NCI-H526 treated with DMSO at 0.1 percent for 48 hours (cell line): ENCODE data around the gene PHIP.
A peak's percentile ranks its signal among the peaks of the same experiment; 100 is the strongest.
"Not testable (repeated sequence)": the region's sequence is repeated elsewhere in the genome, so short reads cannot be mapped to it uniquely, and the experiment has no call there.

Source experiments
- DNase-seq: peaks from one replicate; lab custom pipeline; 2025; lab: John Stamatoyannopoulos, UW

The PHIP gene

DNA sequence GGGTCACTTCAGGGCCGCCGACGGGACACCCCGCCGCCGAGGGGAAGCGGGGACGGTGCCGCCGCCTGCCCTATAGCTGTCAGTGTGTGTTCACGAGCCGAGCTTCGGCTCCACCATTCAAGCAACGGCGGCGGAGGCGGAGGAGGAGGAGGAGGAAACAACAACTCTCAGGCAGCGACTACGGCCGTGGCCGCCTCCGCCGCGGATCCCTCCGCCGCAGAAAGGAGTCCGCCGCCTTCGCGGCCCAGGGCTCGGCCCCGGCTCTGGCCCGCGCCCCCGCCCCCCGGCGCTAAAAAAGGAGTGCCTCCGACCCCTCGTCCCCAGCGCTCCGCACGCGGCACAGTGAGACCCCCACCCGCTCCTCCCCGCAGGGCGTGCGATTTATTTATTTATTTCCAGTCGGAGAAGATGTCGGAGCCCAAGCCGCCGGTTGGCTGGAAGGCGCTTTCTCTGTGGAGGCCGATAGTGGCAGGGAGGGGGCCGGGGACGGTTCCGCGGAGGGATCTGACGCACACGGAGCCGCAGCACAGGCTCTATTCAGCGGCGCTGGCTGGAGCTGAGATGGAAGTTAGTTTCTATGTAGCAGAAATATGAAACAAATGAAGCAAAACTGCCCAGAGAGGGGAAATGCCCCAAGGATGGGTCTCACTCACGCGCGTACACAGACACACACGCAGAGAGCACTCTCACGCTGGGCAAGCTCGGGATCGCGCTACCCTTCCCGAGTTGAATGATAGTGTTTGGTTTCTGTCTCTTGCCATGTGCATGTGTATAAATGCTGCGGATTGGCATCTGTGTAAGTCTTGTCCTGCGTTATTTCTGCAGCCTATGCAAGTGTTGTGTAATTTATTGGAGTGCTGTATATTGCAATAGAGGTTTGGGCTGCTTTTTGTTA, at the start of gene PHIP:
Gene PHIP, minus strand, starts transcription at position 180 of the 895 bp plus-strand sequence. CDS start 186 bp downstream, outside the sequence.
- DNase-seq = peak; percentile 93

DNA sequence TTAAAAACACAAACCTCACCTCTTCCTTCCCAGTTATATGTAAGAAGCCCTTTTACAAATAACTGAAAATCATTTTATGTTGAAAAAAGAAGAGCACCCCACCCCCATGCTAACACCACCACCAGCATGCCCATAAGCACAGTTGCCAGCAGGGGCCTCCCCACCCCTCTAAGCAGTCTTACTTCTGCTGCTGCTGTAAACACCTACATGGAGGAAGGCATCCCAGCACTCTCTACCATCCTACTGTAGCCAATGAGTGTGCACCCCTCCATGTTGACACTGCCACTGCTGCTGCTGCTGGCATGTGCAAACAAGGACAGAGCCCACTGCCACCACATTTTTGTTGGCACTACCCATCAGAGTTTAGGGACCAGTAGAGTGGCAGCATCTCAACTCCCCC, 49.6 kb upstream of the PHIP start:
- no peak for DNase-seq

DNA sequence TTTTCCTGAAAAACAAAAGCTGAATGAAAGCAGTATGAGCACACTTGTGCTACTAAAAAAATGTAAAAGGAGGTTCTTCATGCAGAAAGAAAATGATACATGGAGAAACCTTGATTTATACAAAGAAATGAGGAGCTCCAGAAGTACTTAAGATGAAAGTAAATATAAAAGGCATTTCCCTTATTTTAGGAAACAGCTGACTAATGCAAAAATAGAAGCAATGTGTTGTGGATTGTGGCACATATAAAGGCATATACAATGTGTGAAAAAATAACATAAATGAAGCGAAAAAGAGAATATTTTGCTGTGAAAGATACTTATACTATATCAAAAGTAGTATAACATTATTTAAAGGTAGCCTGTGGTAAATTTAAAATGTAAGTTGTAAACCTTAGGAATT, 41.2 kb upstream of the PHIP start:
- no peak for DNase-seq

DNA sequence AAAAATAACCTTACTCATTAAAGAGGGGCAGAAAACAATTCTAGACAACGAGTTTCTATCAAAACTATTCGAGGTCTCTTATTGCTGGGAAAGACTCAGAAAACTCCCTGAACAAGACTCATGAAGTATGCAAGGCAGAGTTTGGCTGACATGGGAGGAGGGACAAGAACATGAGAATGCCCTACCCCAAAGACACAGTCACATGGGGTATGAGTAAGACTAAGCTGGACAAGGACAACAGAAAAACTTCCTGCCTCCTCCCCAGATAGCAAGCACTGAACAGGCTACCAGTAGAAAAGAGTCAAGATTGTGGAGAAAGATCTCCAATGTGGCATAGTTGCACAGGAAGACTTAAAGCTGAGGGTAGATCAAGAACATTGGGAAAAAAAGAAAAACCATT, 39.7 kb upstream of the PHIP start:
- no peak for DNase-seq

DNA sequence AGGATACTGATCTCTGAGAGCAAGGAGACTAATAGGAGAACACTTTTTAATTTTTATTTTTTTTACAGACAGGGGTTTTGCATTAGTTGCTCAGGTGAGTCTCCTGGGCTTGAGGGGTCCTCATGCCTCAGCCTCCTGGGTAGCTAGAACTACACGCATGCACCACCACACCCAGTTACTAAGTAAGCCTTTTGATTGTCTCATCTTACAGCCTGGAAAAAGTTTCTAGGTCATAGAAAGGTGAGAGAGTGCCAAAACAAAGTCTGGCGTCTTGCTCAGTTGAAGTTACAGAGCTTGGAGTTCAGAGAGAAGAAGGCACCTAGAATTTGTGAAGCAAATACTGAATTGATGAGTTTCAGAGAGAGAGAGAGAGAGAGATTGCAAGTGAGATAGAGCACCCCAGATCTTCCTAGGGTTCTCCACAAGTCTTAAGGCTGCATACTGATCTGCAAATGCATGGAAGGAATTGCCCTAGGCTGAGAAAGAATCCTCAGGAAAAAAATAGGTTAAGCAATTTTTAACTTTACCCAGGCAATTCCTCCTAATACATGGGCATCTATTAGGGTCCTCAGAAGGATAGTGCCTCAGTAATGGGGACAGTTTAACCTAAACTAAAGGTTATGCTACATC, 37.6 kb upstream of the PHIP start:
- DNase-seq = no peak

DNA sequence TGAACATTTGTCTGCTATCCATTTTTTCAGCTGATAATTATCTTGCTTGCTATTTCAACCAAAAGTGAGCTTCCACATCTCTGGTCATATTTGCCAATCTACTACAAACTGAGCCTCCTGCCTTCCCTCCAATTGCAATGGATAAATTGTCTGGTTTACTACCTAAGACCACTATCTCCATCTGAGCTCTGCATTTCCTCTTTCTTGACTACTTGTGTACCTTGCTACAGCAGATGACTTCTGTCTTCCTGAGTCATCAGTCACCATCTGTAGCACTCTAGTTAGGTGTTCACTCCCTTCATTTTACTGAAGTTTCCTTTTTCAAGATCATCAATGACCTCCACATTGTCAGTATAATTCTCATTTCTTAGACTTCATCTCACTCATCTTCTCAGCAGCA, 33.5 kb upstream of the PHIP start:
- no peak for DNase-seq

DNA sequence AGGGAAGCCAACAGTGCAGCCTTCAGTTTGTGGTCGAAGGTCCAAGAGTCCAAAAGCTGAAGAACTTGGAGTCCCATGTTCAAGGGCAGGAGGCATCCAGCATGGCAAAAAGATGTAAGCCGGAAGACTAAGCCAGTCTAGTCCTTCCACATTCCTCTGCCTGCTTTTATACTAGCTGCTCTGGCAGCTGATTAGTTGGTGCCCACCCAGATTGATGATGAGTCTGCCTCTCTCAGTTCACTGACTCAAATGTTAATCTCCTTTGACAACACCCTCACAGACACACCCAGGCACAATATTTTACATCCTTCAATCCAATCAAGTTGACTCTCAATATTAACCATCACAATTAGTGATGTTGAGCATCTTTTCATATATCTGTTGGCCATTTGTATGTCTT, 23.1 kb upstream of the PHIP start:
- no peak for DNase-seq

DNA sequence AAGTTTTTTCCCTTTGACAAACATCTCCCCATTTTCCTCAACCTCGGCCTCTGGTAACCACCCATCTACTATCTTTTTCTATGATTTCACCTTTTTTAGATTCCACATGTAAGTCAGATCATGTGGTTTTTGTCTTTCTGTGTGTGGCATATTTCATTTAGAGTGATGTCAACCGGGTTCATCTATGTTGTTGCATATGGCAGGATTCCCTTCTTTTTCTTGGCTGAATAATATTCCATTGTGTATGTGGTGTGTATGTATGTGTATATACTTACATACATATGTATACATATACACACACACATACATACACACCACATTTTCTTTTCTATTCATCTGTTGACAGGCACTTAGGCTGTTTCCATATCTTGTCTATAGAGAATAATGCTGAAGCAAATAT, 22.2 kb upstream of the PHIP start:
- no peak for DNase-seq

DNA sequence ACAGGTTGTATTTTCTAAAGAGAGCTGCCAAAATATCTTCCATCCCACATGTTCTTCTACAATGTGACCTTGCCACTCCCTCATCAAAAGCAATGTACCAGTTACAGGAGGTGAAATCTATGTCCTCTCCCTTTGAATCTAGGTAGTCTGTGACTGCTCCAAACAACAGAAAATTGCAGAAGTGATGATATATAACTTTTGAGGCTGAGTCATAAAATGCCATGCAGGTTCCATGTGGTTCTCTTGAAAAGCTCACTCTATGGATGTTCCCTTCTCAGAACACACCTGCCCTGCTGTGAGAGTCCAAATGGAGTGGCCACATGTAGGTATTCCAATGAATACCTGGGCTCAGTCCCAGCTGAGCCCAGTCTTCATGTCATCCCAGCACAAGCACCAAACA, 16.9 kb upstream of the PHIP start:
- no peak for DNase-seq

DNA sequence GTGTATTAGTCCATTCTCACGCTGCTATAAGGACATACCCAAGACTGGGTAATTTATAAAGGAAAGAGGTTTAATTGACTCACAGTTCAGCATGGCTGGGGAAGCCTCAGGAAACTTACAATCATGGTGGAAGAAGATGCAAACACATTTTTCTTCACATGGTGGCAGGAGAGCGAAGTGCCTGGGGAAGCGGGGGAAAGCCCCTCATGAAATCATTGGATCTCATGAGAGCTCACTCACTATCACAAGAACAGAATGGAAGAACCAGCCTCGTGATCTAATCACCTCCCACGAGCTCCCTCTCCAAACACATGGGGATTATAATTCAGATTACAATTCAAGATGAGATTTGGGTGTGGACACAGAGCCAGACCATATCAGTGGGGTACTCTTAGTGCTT, 13.7 kb upstream of the PHIP start:
- not testable (repeated sequence) for DNase-seq

DNA sequence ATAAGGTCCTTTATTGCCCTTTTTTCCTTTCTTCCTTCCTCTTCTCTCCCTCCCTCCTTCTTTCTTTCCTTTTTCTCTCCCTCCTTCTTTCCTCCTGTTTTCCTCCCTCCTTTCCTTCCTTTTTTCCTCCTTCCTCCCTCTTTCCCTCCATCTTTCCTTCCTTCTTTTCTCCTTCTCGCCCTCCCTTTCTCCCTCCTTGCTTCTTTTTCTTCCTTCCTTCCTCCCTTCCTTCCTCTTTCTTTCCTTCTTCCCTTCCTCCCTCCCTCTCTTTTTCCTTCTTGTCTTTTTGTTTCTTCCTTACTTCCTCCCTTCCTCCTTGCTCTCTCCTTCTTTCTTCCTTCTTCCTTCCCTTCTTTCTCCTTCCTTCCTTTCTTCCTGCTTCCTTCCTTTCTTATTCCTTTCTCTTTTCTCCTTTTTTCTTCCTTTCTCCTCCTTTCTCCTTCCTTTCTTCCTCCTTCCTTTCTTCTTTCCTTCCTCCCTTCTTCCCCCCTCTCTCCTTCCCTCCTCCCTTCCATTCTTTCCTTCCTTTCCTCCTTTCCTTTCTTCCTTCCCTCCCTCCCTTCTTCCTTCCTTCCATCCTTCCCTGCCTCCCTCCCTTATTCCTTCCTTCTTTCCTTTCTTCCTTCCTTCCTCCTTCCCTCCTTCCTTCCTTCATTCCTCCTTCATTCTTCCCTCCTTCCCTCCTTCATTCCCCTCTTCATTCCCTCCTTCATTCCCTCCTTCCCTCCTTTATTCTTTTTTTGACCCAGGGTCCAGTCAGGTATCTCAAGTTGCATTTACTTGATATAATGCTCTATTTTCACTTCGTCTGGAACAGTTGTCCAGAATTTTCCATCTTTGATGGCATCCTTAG, 11.7 kb upstream of the PHIP start:
- DNase-seq = no peak

DNA sequence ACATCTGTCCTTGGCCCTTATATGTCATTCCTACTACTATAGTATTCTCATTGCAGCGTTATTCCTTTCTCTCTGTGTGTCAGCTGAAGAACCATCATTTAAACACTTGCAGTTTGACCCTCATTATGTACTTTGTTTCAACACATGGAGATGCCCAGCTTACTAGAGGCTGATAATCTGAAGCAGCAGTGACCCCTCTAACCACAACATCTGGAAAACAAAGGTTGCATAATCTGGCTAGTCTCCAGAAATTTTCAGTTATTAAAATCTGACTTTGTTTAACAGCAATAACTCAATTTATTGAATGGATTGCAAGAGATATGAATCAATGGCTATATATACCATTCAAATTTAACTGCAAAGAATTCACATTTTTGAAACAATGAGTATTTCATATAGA, 6.6 kb upstream of the PHIP start:
- DNase-seq = no peak

DNA sequence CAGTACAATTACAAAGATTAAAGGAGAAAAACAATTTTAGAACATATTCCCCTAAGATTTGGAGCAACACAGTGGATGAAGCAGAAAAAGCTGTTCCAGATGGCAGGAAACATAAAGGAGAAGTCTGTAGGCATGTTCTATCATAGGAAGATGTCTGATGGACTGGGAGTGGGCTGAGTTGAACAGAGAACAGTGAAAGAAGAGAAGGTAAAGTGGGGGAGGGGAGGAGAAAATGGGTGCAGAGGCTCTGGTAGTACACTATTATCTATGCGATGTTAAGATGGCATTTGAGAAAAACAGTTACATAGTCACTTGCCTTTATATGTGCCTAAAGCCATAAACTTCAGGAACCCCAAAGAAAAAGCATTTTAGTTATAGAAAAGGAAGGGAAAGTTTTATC, 4.2 kb upstream of the PHIP start:
- DNase-seq = no peak

DNA sequence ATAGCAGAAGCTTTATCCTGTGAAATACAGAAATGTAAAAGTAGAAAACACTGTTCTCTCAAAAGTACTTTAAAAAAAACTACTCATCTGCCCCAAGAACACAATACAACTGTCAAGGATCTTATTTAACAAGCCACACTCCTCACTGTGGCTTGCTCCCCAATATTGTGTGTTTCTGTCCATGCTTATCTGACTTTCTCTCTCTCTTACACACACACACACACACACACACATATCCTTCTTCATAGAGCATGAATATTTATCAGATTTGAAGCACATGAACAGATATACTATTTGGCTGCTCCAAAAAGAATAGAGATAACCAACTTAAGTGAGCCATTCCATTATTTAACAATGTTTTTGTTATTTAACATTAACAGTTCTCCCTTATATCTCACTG, 3.6 kb upstream of the PHIP start:
- peak; percentile 8 for DNase-seq

DNA sequence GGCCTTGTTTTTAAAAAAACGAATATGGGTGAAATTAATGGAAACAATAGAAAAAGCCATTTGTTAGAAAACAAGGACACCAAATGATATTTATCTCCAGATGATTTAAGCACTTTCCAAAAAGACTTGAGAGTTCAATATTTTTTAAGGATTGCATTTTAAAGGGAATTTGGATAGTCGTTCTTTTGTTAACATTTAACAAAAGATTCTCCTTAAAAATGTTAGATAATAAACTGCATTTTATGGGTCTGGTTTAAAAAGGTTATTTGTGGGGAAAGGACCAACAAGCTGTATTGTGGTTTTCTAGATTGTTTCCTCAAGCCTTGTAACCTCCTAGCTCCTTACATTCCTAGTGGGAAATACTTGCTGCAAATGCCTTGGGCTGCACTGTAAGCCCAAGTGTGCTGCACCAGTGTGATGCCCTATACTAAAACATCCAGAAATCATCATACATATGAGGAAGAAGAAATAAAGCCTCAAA, 1.5 kb upstream of the PHIP start:
- peak; percentile 19 for DNase-seq

DNA sequence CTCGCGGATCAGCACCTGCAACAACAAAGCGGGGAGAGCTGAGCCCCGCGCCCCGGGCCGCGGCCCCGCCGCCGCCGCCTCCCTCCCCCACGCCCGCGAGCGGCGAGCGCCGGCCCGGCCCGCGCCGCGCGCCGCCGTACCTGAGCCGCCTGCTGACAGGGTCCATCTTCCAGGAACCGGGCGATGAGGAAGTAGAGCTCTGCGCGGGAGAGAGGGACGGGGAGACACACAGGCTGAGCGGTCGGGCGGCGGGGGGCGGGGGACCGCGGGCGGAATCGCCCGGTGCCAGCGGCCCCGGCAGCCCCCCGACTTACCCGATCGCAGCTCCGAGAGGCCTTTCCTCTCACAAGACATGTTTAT, 359 bp downstream of the PHIP start:
- peak; percentile 68 for DNase-seq

DNA sequence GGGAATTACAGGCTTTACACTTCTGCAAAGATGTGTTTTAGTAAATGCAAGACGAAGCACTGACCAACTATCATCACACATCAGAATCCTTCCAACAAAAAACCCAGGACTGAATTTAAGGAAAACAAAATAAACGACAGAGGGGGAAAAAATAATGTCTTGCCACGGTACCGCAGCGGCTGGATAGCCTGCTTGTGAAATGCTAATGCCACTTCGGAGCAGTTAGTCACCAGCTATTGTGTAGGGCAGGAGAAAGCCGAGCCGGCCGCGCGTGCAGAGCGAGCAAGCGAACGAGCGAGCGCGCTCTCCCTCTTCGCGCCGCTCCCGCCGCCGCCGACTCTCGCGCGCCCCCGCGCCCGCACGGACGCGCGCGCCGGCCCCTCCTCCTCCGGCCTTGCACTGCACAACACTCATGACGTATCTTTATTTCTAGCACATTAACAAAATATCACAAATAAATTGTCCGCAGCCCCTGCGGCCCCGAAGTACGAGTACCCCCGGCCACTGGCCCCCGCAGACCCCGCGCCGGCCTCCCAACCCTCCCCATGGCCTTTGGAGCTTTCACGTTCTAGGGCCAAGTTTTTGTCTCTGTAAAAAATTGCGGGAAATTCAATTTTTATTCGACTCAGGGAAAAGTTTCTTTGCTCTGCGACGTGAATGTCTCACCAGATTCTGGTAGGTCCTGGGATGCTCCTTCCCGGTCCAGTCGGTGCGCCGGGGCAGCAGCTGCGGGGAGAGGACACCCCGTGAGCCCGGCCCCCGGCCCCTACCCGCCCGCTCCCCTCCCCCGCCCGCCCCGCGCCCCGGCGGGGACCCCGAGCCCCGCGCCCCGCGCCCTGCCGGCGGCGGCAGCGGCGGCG, 1.0 kb downstream of the PHIP start:
- peak; percentile 89 for DNase-seq

DNA sequence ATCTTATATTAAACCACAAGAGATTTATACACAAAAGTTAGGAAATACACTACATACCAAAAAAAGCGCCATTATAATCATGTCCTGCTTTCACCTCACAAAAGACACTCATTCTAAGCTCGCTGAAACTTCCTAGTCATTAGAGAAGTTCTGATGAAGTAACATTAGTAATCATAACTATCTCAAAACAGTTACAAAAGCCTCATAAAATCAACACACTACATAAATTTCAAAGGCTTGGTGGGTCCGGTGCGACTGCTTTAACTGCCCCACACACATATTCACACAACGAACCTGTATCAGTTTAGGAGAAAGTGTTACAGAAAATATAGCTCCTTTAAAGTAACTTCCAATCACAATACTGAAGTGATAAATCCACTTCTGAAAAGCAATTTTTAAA, 1.9 kb downstream of the PHIP start:
- peak; percentile 35 for DNase-seq

DNA sequence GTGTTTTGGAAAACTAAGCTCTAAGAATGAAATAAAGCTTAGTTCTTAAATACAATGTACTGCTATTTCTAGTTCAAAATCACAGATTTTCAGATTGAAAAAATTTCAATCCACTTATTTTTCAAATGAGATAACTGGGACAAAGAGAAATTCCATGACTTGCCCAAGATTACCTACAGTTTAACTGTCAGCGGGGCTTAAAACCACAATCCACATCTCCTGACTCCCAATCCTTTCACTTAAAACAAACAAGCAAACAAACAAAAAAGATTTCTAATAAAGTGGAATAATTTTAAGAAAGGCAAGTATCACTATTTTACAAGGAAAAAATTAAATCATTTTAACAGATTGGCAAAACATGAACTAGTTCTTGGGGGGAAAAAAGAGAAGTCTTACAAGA, 4.2 kb downstream of the PHIP start:
- DNase-seq = no peak

DNA sequence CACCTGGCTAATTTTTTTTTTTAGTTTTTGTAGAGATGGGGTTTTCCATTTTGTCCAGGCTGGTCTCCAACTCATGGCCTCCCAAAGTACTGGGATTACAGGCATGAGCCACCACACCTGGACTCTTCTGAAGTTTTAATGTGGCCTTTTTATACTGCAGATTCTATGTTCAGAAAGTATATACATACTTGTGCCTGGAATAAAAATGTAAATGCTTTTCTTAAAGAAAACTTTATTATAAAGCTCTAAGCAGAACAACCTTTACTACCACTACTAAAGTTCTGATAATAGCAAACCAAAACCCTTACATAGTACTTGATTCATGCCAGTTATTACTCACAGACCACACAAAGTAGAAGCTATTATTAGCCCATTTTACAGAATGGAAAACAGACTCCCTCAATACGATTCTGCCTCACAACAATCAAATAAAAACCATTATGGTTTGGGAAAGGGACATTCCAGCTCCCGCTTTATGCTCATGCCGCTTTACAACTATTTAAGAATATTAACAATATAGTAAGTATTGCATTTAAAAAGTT, 5.3 kb downstream of the PHIP start:
- DNase-seq = no peak

DNA sequence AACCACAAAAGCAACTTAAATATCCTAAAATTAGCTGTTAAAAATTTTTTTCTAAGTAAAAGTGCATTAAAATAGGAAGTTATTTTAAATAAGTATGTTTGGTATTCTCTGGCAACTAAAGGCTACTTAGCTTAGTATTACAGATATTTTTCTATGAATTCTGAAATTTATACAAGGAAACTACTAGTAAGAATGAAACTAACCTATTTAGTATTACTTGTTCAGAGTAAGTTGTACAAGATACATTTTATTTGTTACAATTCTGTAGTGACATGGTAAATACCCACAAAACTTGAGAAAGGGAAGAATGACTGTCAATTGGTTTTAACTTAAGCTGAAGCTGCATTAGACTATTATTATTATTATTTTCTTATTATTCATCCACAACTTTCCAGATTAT, 6.5 kb downstream of the PHIP start:
- no peak for DNase-seq
